Stomach (tissue), 4 donors: Measurements from ENCODE around the gene MYF6.

Experiments
- EP300 ChIP-seq: sonication (generic); formaldehyde crosslinking; IDR thresholded peaks from one replicate; pipeline ENCODE4 v1.6.1; 2017; ENCODE audit warnings: antibody characterized with exemption
- POLR2A ChIP-seq, 4 donors: fragments of 450-650 bp; IDR thresholded peaks; one replicate each; pipeline ENCODE4 v1.6.1; 2016; ENCODE audit warnings: antibody characterized with exemption in 4 of 4, control low read depth in 2 of 4, mild to moderate bottlenecking in 1 of 4, moderate library complexity in 1 of 4
- POLR2AphosphoS5 ChIP-seq, 3 donors: sonication (generic); formaldehyde crosslinking; IDR thresholded peaks; one replicate each; pipeline ENCODE4 v1.6.1; 2016; ENCODE audit warnings: antibody characterized with exemption in 3 of 3
- TF ChIP-seq, protein P1 (sequence below), 7 experiments: fragments of 450-650 bp in 4 of 7; fragments of 200-600 bp in 3 of 7; sonication (generic) in 3 of 7; IDR thresholded peaks; one replicate each; pipeline ENCODE4 v1.5.1; 2016 to 2019; ENCODE audit warnings: antibody characterized with exemption in 7 of 7, control low read depth in 2 of 7, mild to moderate bottlenecking in 1 of 7

GRCh38 chr12:80756875-80757274 lies 49.4 kb downstream of the MYF6 start:
- no peak for TF ChIP-seq POLR2A (IDR thresholded peaks at IDR 0.05)
- TF ChIP-seq, protein P1, sequence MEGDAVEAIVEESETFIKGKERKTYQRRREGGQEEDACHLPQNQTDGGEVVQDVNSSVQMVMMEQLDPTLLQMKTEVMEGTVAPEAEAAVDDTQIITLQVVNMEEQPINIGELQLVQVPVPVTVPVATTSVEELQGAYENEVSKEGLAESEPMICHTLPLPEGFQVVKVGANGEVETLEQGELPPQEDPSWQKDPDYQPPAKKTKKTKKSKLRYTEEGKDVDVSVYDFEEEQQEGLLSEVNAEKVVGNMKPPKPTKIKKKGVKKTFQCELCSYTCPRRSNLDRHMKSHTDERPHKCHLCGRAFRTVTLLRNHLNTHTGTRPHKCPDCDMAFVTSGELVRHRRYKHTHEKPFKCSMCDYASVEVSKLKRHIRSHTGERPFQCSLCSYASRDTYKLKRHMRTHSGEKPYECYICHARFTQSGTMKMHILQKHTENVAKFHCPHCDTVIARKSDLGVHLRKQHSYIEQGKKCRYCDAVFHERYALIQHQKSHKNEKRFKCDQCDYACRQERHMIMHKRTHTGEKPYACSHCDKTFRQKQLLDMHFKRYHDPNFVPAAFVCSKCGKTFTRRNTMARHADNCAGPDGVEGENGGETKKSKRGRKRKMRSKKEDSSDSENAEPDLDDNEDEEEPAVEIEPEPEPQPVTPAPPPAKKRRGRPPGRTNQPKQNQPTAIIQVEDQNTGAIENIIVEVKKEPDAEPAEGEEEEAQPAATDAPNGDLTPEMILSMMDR (IDR thresholded peaks at IDR 0.05): no peak
- TF ChIP-seq POLR2AphosphoS5 (IDR thresholded peaks at IDR 0.05): no peak
- TF ChIP-seq EP300: no peak
